Stimulated activated CD8-positive, alpha-beta memory T cell treated with anti-CD3 and anti-CD28 coated beads, Interleukin-4, amount 100 ng/mL, for 4 hours (primary cell): ENCODE measurements around the gene MUTYH.
"Not testable (repeated sequence)": the region's sequence is repeated elsewhere in the genome, so short reads cannot be mapped to it uniquely, and the experiment has no call there.

ENCODE experiments used
- DNase-seq, 2 donors: peaks; one replicate each; pipeline ENCODE4 v3.0.0-alpha.2; 2020; ENCODE audit warnings: low read depth in 2 of 2, low spot score in 1 of 2

MUTYH gene

GRCh38 chr1:45322486-45323040, 17.7 kb downstream of the MUTYH start:
- no peak for DNase-seq

GRCh38 chr1:45321444-45321843, 18.8 kb downstream of the MUTYH start:
- no peak for DNase-seq

- no peak for DNase-seq
Measured at GRCh38 chr1:45319761-45320160, 20.5 kb downstream of the MUTYH start.

- no peak for DNase-seq
Measured at GRCh38 chr1:45317166-45317565, 23.1 kb downstream of the MUTYH start.

GRCh38 chr1:45314266-45314665, 26.0 kb downstream of the MUTYH start:
- DNase-seq = no peak

- DNase-seq = no peak
Measured at GRCh38 chr1:45306905-45307304, 33.3 kb downstream of the MUTYH start.

- DNase-seq = no peak
Measured at GRCh38 chr1:45306319-45306718, 33.9 kb downstream of the MUTYH start.

GRCh38 chr1:45305231-45305630, 35.0 kb downstream of the MUTYH start:
- DNase-seq = no peak

GRCh38 chr1:45304311-45305081, 35.7 kb downstream of the MUTYH start:
- no peak for DNase-seq

- DNase-seq = peak; percentile 97 to 99
Measured at GRCh38 chr1:45303520-45304310, 36.5 kb downstream of the MUTYH start.

- no peak for DNase-seq
Measured at GRCh38 chr1:45302505-45303150, 37.6 kb downstream of the MUTYH start.

- no peak for DNase-seq
Measured at GRCh38 chr1:45300669-45300997, 39.6 kb downstream of the MUTYH start.

- no peak for DNase-seq
Measured at GRCh38 chr1:45299981-45300668, 40.1 kb downstream of the MUTYH start.

GRCh38 chr1:45299296-45299695, 40.9 kb downstream of the MUTYH start:
- DNase-seq = no peak

GRCh38 chr1:45297666-45298356, 42.4 kb downstream of the MUTYH start:
- no peak for DNase-seq

GRCh38 chr1:45291716-45292115, 48.5 kb downstream of the MUTYH start:
- no peak for DNase-seq

- not testable (repeated sequence) for DNase-seq
Measured at GRCh38 chr1:45291002-45291401, 49.2 kb downstream of the MUTYH start.

- DNase-seq = not testable (repeated sequence)
Measured at GRCh38 chr1:45286521-45286920, 53.7 kb downstream of the MUTYH start.

- DNase-seq = not testable (repeated sequence)
Measured at GRCh38 chr1:45284858-45285257, 55.4 kb downstream of the MUTYH start.

GRCh38 chr1:45282351-45282750, 57.9 kb downstream of the MUTYH start:
- DNase-seq = no peak
